ENCODE results near the gene FIG4. TPM values are rescaled to one million over a fixed set of nuclear protein-coding genes. Genes with fewer than 3 reads are reported as not detected.

Gene FIG4
- polyA plus RNA-seq, 2 of the 4 experiments (the other 2 are of a cell fraction), result 6.2 to 11.2 TPM

DNA sequence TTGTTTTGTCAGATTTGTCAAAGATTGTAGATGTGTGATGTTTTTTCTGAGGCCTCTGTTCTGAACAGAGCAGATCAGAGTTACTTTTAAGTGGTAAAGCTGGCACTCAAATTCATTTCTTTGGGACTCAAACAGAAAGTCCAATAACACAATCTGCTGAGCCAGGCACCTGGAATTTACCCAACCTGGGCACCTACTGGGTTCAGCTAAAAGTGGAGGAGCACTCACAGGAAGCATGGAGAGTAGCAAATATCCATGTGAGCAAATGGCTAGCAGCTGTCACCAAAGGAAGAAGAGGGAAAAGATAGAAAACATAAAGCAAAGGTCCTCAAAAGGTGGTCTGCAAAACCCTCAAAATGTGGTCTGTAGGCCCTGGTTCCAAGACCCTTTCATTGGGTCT is 116.8 kb downstream of the FIG4 start (continued):
- TF ChIP-seq, protein P1, sequence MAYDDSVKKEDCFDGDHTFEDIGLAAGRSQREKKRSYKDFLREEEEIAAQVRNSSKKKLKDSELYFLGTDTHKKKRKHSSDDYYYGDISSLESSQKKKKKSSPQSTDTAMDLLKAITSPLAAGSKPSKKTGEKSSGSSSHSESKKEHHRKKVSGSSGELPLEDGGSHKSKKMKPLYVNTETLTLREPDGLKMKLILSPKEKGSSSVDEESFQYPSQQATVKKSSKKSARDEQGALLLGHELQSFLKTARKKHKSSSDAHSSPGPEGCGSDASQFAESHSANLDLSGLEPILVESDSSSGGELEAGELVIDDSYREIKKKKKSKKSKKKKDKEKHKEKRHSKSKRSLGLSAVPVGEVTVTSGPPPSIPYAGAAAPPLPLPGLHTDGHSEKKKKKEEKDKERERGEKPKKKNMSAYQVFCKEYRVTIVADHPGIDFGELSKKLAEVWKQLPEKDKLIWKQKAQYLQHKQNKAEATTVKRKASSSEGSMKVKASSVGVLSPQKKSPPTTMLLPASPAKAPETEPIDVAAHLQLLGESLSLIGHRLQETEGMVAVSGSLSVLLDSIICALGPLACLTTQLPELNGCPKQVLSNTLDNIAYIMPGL (CRISPR knock-in tag; IDR thresholded peaks at IDR 0.05; ENCODE audit: borderline replicate concordance), result no peak
- TF ChIP-seq HEYL (CRISPR knock-in tag; IDR thresholded peaks at IDR 0.05), result no peak
- TF ChIP-seq MAFK (IDR thresholded peaks at IDR 0.05; ENCODE audit: partially characterized antibody), result no peak

DNA sequence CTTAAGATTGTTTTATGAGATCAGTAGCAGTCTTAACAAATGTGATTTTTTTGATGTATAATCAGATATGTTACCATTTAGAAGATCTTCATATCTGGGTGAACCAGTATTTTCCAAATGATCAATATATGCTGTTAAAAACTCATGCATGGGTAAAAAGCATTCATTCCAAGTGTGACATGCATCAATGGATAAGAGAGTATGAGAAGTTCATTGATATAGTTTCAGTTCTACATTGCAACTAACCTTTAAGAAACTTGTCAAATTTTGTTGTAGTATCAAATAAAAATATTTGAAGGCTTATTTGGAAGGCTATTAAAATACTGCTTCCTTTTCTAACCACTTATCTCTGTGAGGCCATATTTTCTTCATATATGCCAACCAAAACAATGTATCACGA is 117.7 kb downstream of the FIG4 start:
- no peak overlapping the region for H3K4me3 ChIP-seq
- no peaks in the 10 kb centered on the region for H3K9me3 ChIP-seq
- no peak for FAIRE-seq
- no peaks in the 10 kb centered on the region for H3K4me1 ChIP-seq
- TF ChIP-seq NR3C1 (IDR thresholded peaks at IDR 0.05) (no peak), CHD4 (IDR thresholded peaks at IDR 0.05; ENCODE audit: borderline replicate concordance) (no peak), HDAC2 (IDR thresholded peaks at IDR 0.05) (no peak), CHD2 (IDR thresholded peaks at IDR 0.05; ENCODE audit: low read length, partially characterized antibody) (no peak), RCOR1 (IDR thresholded peaks at IDR 0.05; ENCODE audit: low read depth, low read length) (no peak), ZC3H11A (IDR thresholded peaks at IDR 0.05) (no peak), POLR2A (IDR thresholded peaks at IDR 0.05; ENCODE audit: low read length) (no peak), HOXB5 (CRISPR knock-in tag; IDR thresholded peaks at IDR 0.05) (no peak), KDM5A (IDR thresholded peaks at IDR 0.05) (no peak), EP300 (IDR thresholded peaks at IDR 0.05) (no peak), ZSCAN20 (CRISPR knock-in tag; IDR thresholded peaks at IDR 0.05) (no peak), POLR2AphosphoS2 (conservative IDR thresholded peaks at IDR 0.05; ENCODE audit: low read length) (no peak), FOSB (CRISPR knock-in tag; IDR thresholded peaks at IDR 0.05) (no peak), PHF8 (IDR thresholded peaks at IDR 0.05; ENCODE audit: borderline replicate concordance, low read depth) (no peak), RFX5 (IDR thresholded peaks at IDR 0.05) (no peak), NPAS2 (CRISPR knock-in tag; IDR thresholded peaks at IDR 0.05; ENCODE audit: borderline replicate concordance) (no peak), FOXS1 (CRISPR knock-in tag; IDR thresholded peaks at IDR 0.05) (no peak), ESRRA (IDR thresholded peaks at IDR 0.05; ENCODE audit: borderline replicate concordance, low read length) (no peak)
- TF ChIP-seq, protein P2, sequence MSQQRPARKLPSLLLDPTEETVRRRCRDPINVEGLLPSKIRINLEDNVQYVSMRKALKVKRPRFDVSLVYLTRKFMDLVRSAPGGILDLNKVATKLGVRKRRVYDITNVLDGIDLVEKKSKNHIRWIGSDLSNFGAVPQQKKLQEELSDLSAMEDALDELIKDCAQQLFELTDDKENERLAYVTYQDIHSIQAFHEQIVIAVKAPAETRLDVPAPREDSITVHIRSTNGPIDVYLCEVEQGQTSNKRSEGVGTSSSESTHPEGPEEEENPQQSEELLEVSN (IDR thresholded peaks at IDR 0.05; ENCODE audit: borderline replicate concordance, low read depth), result no peak
- TF ChIP-seq, protein P3, sequence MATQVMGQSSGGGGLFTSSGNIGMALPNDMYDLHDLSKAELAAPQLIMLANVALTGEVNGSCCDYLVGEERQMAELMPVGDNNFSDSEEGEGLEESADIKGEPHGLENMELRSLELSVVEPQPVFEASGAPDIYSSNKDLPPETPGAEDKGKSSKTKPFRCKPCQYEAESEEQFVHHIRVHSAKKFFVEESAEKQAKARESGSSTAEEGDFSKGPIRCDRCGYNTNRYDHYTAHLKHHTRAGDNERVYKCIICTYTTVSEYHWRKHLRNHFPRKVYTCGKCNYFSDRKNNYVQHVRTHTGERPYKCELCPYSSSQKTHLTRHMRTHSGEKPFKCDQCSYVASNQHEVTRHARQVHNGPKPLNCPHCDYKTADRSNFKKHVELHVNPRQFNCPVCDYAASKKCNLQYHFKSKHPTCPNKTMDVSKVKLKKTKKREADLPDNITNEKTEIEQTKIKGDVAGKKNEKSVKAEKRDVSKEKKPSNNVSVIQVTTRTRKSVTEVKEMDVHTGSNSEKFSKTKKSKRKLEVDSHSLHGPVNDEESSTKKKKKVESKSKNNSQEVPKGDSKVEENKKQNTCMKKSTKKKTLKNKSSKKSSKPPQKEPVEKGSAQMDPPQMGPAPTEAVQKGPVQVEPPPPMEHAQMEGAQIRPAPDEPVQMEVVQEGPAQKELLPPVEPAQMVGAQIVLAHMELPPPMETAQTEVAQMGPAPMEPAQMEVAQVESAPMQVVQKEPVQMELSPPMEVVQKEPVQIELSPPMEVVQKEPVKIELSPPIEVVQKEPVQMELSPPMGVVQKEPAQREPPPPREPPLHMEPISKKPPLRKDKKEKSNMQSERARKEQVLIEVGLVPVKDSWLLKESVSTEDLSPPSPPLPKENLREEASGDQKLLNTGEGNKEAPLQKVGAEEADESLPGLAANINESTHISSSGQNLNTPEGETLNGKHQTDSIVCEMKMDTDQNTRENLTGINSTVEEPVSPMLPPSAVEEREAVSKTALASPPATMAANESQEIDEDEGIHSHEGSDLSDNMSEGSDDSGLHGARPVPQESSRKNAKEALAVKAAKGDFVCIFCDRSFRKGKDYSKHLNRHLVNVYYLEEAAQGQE (IDR thresholded peaks at IDR 0.05), result no peak
- ATAC-seq, result no peak
- no peak for DNase-seq (ENCODE audit: low read depth in 1 of 2, low spot score in 1 of 2)
- no peak overlapping the region for H3K27ac ChIP-seq
- ChIA-PET POLR2A (interaction anchor here (0.6 kb wide), 1 partner anchor 9 kb away, joined by 3 read pairs; no protein-coding TSS in a partner anchor), CTCF (no interaction called here)
- WGBS (ENCODE audit: missing lambda C conversion rate), result 90% methylated on average over 1 of the region's 1 CpG
- no peak overlapping the region for H3K4me2 ChIP-seq

All from A549 (cell line).